ENCODE measurements around the gene ORAI2.

ORAI2 gene

DNA sequence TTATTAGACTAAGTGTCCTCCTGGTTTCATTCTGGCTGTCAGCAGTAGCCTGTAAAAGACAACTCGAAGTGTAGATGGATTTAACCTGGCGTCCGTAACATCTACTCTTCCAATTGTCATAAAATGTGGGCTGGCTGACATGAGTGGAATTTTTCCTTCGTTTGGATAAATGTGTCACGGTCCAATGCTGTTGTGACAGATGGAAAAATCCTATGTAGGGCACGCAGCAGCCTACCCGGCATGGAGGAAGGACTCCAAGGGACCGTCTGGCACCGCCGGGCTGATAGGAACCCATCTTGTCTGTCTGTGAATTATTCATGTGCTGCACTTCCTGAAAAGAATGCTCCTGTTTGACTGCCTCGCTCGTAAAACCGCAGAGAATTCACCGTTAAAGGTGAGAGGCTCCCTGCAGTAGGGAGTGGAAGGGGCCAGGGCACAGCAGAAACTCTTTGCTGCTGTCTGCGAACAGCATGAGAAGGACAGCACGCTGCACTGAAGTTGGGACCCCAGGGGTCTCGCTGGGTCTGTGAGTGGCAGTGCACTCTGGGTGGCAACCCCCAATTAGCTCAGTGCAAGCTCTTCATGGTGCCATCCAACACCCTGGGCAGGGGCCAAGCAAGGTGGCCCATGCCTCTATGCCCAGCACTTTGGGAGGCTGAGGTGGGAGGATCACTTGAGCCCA, 1.6 kb upstream of the ORAI2 start:
- peak; percentile 54; the same call in 1 of the 2 replicates for TF ChIP-seq POLR2A (IDR thresholded peaks at IDR 0.05; ENCODE audit: low read depth, low read length)
- TF ChIP-seq POLR2AphosphoS5 (IDR thresholded peaks at IDR 0.05; ENCODE audit: low read depth, low read length): no peak
- FAIRE-seq (peak; percentile 95), DNase-seq (ENCODE audit: insufficient read length) (no peak)

DNA sequence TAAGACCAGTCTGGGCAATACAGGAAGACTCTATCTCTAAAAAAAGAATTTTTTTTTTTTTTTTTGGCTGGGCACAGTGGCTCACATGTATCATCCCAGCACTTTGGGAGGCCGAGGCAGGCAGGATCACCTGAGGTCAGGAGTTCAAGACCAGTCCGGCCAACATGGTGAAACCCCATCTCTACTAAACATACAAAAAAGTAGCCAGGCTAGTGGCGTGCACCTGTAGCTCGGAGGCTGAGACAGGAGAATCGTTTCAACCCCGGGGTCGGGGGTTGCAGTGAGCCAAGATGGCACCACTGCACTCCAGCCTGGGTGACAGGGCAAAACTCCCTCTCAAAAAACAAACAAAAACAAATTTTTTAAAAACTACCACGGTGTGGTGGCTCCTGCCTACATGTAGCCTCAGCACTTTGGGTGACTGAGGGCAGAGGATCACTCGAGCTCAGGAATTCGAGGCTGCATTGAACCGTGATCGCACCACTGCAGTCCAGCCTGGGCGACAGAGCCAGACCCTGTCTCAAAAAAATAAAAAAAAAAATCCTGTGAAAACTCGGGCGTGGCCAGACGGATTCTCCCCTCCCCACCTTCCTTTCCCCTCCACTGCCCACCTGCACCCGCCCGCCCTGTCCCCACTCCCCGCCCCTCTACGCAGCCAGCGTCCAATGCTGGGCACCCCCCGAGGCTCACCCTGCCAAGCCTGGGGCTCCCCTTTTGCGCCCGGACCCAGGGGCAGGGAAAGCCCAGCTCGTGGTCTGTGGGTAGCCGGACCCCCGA, 745 bp upstream of the ORAI2 start:
- TF ChIP-seq POLR2AphosphoS5 (IDR thresholded peaks at IDR 0.05; ENCODE audit: low read depth, low read length): no peak
- TF ChIP-seq POLR2A (IDR thresholded peaks at IDR 0.05; ENCODE audit: low read depth, low read length): no peak
- TF ChIP-seq TAF1 (IDR thresholded peaks at IDR 0.05; ENCODE audit: borderline replicate concordance, low read depth, low read length): no peak
- FAIRE-seq (peak; percentile 65), DNase-seq (ENCODE audit: insufficient read length) (no peak)

DNA sequence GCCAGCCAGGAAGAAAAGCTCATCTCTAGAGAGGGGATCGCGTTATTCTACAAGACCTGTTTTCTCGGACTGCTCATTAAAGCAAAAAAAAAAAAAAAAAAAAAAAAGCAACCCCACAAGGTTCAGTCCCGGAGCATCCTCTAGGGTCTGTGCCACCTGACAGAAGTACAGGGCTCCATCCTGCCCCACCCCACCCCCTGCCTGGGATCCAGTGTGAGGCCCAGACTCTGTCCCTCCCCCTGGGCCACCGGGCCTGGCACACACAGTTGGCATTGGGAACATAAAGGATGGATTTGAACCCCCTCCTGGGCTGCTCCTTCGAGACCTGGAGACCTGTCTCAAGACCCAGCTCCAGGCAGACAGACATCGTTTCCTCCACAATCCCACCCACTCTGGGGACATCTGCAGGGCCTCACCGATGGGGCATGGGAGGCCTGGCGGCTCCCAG, 688 bp downstream of the ORAI2 start:
- TF ChIP-seq POLR2AphosphoS5 (IDR thresholded peaks at IDR 0.05; ENCODE audit: low read depth, low read length): no peak; the same call in 1 of the 2 replicates
- no peak for TF ChIP-seq POLR2A (IDR thresholded peaks at IDR 0.05; ENCODE audit: low read depth, low read length)
- TF ChIP-seq TAF1 (IDR thresholded peaks at IDR 0.05; ENCODE audit: borderline replicate concordance, low read depth, low read length): no peak
- DNase-seq (ENCODE audit: insufficient read length): no peak
- FAIRE-seq: no peak

DNA sequence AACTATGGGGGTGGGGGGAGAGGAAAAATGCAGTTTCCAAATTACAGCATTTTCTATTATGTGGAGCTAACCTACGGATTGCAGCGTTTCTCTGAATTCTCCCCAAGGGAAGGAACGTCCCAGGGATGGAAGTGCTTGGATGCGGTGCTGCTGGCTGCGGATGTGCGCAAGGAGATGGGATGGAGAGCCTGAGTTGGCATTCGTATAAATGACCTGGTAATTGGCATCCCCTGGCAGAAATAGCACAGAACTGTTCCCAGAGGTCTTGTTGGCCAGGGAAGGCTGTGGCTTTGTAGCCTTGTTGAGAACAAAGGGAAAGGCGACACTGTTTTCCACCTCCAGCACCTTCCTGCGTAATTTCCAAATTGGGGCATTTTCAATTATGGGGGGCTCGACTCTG, 2.7 kb downstream of the ORAI2 start:
- TF ChIP-seq TAF1 (IDR thresholded peaks at IDR 0.05; ENCODE audit: borderline replicate concordance, low read depth, low read length): no peak
- TF ChIP-seq POLR2A (IDR thresholded peaks at IDR 0.05; ENCODE audit: low read depth, low read length): no peak
- no peak for TF ChIP-seq POLR2AphosphoS5 (IDR thresholded peaks at IDR 0.05; ENCODE audit: low read depth, low read length)
- DNase-seq (ENCODE audit: insufficient read length) (no peak), FAIRE-seq (no peak)

DNA sequence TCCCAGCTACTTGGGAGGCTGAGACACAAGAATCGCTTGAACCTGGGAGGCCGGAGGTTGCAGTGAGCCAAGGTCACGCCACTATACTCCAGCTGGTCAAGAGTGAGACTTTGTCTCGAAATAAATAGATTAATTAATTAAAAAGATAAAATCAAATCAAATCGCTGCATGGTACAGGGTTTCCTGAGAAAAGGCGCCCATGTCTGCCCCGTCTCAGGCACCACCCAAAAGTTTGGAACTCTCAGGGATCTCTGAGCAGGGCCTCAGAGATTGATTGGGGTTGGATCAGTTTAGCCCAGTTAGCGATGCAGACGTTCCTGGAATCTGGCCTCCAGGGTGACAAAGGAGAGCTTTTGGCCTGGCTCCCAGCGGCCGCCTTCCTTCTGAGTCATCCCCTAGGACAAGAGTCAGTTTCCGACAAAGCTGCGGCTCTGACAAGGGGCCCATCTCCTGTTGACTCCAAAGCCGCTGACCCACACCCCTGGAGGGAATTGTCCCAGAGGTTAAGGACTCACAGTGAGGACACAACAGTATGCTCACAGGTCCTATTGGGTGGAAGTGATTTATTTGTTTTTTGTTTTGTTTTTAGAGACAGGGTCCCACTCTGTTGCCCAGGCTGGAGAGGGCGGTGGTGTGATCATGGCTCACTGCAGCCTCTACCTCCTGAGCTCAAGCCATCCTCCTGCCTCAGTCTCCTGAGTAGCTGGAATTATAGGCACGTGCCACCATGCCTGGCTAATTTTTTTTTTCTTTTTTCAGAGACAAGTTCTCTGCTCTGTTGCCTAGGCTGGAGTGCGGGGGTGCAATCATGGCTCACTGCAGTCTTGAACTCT, 6.8 kb downstream of the ORAI2 start:
- FAIRE-seq (no peak), DNase-seq (ENCODE audit: insufficient read length) (no peak)
- no peak for TF ChIP-seq POLR2A (IDR thresholded peaks at IDR 0.05; ENCODE audit: low read depth, low read length)
- no peak for TF ChIP-seq TAF1 (IDR thresholded peaks at IDR 0.05; ENCODE audit: borderline replicate concordance, low read depth, low read length)
- no peak for TF ChIP-seq POLR2AphosphoS5 (IDR thresholded peaks at IDR 0.05; ENCODE audit: low read depth, low read length)

DNA sequence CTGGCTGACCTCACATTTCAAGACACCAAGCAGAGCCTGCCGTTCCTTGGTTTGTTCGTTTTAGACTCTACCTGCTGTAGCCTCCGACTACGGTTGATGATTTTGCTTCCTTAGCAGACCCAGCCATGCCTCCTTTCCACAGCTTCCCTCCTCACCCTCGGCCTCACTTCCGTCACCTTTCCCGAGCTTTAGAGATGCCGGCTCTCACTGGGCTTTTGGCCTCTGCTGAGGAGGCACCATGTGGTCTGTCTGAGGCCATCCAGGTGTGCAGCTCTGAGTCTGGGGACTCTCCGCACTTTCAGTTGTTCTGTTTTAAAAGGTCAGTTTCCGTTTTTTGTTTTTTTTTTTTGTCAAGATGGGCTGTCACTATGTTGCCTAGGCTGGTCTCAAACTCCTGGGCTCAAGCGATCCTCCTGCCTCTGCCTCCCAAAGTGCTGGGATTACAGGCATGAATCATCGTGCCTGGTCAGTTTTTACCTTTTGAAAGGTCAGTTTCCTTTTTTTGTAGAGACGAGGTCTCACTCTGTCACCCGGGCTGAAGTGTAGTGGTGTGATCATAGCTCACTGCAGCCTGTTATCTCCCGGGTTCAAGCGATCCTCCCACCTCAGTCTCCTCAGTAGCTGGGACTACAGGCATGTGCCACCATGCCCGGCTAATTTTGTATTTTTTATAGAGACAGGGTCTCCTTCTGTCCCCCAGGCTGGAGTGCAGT, 11.7 kb downstream of the ORAI2 start:
- peak; percentile 51; the same call in 1 of the 2 replicates for TF ChIP-seq POLR2A (IDR thresholded peaks at IDR 0.05; ENCODE audit: low read depth, low read length)
- TF ChIP-seq TAF1 (IDR thresholded peaks at IDR 0.05; ENCODE audit: borderline replicate concordance, low read depth, low read length): no peak
- peak; percentile 35; the same call in 1 of the 2 replicates for TF ChIP-seq POLR2AphosphoS5 (IDR thresholded peaks at IDR 0.05; ENCODE audit: low read depth, low read length)
- no peak for DNase-seq (ENCODE audit: insufficient read length)
- peak; percentile 84 for FAIRE-seq

DNA sequence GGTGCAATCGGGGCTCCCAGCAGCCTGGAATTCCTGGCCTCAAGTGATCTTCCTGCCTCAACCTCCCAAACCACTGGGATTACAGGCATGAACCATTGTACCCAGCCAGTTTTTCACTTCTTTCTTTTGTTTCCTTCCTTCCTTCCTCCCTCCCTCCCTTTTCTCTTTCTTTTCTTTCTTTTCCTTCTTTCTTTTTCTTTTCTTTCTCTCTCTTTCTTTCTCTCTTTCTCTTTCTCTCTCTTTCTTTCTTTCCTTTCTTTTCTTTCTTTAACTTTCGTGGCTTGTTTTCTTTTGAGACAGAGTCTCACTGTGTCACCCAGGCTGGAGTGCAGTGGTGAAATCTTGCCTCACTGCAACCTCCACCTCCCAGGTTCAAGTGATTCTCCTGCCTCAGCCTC, 12.3 kb downstream of the ORAI2 start:
- DNase-seq (ENCODE audit: insufficient read length) (no peak), FAIRE-seq (peak; percentile 21)
- TF ChIP-seq POLR2A (IDR thresholded peaks at IDR 0.05; ENCODE audit: low read depth, low read length): no peak

DNA sequence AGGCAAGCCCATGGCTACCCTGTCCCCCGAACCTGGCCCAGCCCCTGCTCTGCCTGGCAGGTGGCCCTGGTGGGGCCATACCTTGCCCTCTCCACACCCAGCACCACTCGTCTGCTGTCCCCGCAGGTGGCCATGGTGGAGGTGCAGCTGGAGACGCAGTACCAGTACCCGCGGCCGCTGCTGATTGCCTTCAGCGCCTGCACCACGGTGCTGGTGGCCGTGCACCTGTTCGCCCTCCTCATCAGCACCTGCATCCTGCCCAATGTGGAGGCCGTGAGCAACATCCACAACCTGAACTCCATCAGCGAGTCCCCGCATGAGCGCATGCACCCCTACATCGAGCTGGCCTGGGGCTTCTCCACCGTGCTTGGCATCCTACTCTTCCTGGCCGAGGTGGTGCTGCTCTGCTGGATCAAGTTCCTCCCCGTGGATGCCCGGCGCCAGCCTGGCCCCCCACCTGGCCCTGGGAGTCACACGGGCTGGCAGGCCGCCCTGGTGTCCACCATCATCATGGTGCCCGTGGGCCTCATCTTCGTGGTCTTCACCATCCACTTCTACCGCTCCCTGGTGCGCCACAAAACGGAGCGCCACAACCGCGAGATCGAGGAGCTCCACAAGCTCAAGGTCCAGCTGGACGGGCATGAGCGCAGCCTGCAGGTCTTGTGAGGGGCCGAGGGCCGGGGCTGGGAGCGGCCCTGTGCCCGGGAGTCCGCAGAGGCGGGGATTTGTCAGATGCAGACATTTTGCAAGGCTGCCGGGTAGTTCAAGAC, 13.2 kb downstream of the ORAI2 start:
- DNase-seq (ENCODE audit: insufficient read length) (no peak), FAIRE-seq (no peak)
- no peak for TF ChIP-seq POLR2AphosphoS5 (IDR thresholded peaks at IDR 0.05; ENCODE audit: low read depth, low read length)
- 0 out of 2 replicates have a peak, but pooled peaks have one; percentile 20 for TF ChIP-seq POLR2A (IDR thresholded peaks at IDR 0.05; ENCODE audit: low read depth, low read length)

DNA sequence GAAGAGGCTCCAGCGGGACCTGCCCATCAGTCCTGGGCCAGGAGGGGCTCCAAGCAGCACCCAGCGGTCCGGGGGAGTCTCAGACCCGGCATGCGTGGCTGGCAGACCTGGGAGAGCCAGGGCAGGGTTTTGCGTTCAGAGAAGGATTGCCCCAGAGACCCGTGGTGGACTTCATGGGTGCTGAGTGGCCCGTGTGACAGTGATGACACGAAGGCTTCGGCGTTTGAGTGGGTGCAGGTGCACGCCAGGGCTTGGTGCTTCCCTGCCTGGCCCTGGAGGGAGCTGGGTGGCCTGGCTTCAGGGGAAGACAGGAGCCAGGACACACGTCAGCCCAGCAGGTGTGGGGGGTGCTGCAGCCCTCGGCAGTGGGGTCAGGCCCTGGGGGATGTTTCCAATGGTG, 13.9 kb downstream of the ORAI2 start:
- no peak for DNase-seq (ENCODE audit: insufficient read length)
- no peak for TF ChIP-seq POLR2AphosphoS5 (IDR thresholded peaks at IDR 0.05; ENCODE audit: low read depth, low read length)
- TF ChIP-seq POLR2A (IDR thresholded peaks at IDR 0.05; ENCODE audit: low read depth, low read length): no peak
- no peak for TF ChIP-seq TAF1 (IDR thresholded peaks at IDR 0.05; ENCODE audit: borderline replicate concordance, low read depth, low read length)
- no peak for FAIRE-seq

DNA sequence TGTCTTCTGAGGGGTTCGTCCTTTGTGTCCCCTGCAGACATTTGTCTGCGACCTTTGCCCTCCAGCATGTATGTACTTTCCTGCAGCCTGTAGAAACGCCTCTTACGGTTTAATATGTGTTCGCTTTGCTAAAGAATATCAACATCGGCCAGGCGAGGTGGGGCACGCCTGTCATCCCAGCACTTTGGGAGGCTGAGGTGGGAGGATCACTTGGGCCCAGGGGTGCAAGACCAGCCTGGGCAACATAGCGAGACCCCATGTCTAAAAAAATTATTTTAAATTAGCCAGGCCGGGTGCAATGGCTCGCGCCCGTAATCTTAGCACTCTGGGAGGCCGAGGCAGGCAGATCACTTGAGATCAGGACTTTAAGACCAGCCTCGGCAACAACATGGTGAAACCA, 15.8 kb downstream of the ORAI2 start:
- no peak for TF ChIP-seq POLR2A (IDR thresholded peaks at IDR 0.05; ENCODE audit: low read depth, low read length)
- no peak for TF ChIP-seq TAF1 (IDR thresholded peaks at IDR 0.05; ENCODE audit: borderline replicate concordance, low read depth, low read length)
- TF ChIP-seq POLR2AphosphoS5 (IDR thresholded peaks at IDR 0.05; ENCODE audit: low read depth, low read length): no peak
- no peak for FAIRE-seq
- no peak for DNase-seq (ENCODE audit: insufficient read length)
